ENCODE data around the gene CRACR2A. TPM values are rescaled to one million over a fixed set of nuclear protein-coding genes. Genes with fewer than 3 reads are reported as not detected.

The CRACR2A gene
- total RNA-seq, 1 donor from 2014 or later: 4.7 TPM

GRCh38 chr12:3655328-3655900, 97.5 kb downstream of the CRACR2A start:
- no peak for DNase-seq (ENCODE audit: low spot score)

- no peak for DNase-seq (ENCODE audit: low spot score)
These were observed 101.1 kb downstream of the CRACR2A start for GRCh38 chr12:3651585-3652424.

GRCh38 chr12:3647504-3647903, 105.4 kb downstream of the CRACR2A start:
- no peak for DNase-seq (ENCODE audit: low spot score)

- no peak for DNase-seq (ENCODE audit: low spot score)
These were observed 106.2 kb downstream of the CRACR2A start for GRCh38 chr12:3646561-3647241.

- no peak for DNase-seq (ENCODE audit: low spot score)
These were observed 107.8 kb downstream of the CRACR2A start for GRCh38 chr12:3645091-3645490.

- DNase-seq (ENCODE audit: low spot score): no peak
These were observed 108.8 kb downstream of the CRACR2A start for GRCh38 chr12:3644104-3644503.

- DNase-seq (ENCODE audit: low spot score): no peak
These were observed 111.4 kb downstream of the CRACR2A start for GRCh38 chr12:3641428-3642018.

- DNase-seq (ENCODE audit: low spot score): peak; percentile 37
These were observed 116.6 kb downstream of the CRACR2A start for GRCh38 chr12:3636328-3636727.

- no peak for DNase-seq (ENCODE audit: low spot score)
These were observed 118.6 kb downstream of the CRACR2A start for GRCh38 chr12:3634348-3634747.

GRCh38 chr12:3633396-3633795, 119.5 kb downstream of the CRACR2A start:
- no peak for DNase-seq (ENCODE audit: low spot score)

GRCh38 chr12:3632754-3633153, 120.2 kb downstream of the CRACR2A start:
- no peak for DNase-seq (ENCODE audit: low spot score)

- DNase-seq (ENCODE audit: low spot score): no peak
These were observed 120.7 kb downstream of the CRACR2A start for GRCh38 chr12:3632256-3632655.

GRCh38 chr12:3631759-3632158, 121.2 kb downstream of the CRACR2A start:
- no peak for DNase-seq (ENCODE audit: low spot score)

- no peak for DNase-seq (ENCODE audit: low spot score)
These were observed 121.7 kb downstream of the CRACR2A start for GRCh38 chr12:3631272-3631637.

- no peak for DNase-seq (ENCODE audit: low spot score)
These were observed 122.2 kb downstream of the CRACR2A start for GRCh38 chr12:3630621-3631271.

- no peak for DNase-seq (ENCODE audit: low spot score)
These were observed 122.8 kb downstream of the CRACR2A start for GRCh38 chr12:3630111-3630510.

GRCh38 chr12:3629057-3629830, 123.7 kb downstream of the CRACR2A start:
- DNase-seq (ENCODE audit: low spot score): no peak

- peak; percentile 59 for DNase-seq (ENCODE audit: low spot score)
These were observed 124.3 kb downstream of the CRACR2A start for GRCh38 chr12:3628629-3629028.

GRCh38 chr12:3627336-3627735, 125.6 kb downstream of the CRACR2A start:
- no peak for DNase-seq (ENCODE audit: low spot score)

GRCh38 chr12:3624273-3624672, 128.6 kb downstream of the CRACR2A start:
- DNase-seq (ENCODE audit: low spot score): peak; percentile 59
